ENCODE data around the gene ST7.
"Not testable (repeated sequence)": the region's sequence is repeated elsewhere in the genome, so short reads cannot be mapped to it uniquely, and the experiment has no call there.

ST7 gene

GRCh38 chr7:117118579-117119180 lies 165.4 kb downstream of the ST7 start:
- H3K27me3 ChIP-seq (replicated peaks; ENCODE audit: control insufficient read depth, insufficient read depth, low read length), result no peaks in the 10 kb centered on the region
- DNase-seq (ENCODE audit: extremely low read depth, insufficient read length), result no peak
- no peaks in the 10 kb centered on the region for H3K36me3 ChIP-seq (ENCODE audit: control insufficient read depth, insufficient read depth, low read length)
- H3K4me3 ChIP-seq (replicated peaks; ENCODE audit: low read depth, low read length), result no peak overlapping the region
- TF ChIP-seq CTCF (IDR thresholded peaks at IDR 0.05; ENCODE audit: insufficient read depth, low read length, poor library complexity, severe bottlenecking), result no peak

- H3K4me3 ChIP-seq (replicated peaks; ENCODE audit: low read depth, low read length), result no peak overlapping the region
- peak; percentile 79 for TF ChIP-seq CTCF (IDR thresholded peaks at IDR 0.05; ENCODE audit: insufficient read depth, low read length, poor library complexity, severe bottlenecking)
- no peaks in the 10 kb centered on the region for H3K27me3 ChIP-seq (replicated peaks; ENCODE audit: control insufficient read depth, insufficient read depth, low read length)
- peak; percentile 14 for DNase-seq (ENCODE audit: extremely low read depth, insufficient read length)
- no peaks in the 10 kb centered on the region for H3K36me3 ChIP-seq (ENCODE audit: control insufficient read depth, insufficient read depth, low read length)
Measured at GRCh38 chr7:117119192-117119924, 166.1 kb downstream of the ST7 start.

- H3K36me3 ChIP-seq (ENCODE audit: control insufficient read depth, insufficient read depth, low read length); H3K4me3 ChIP-seq (replicated peaks; ENCODE audit: low read depth, low read length); DNase-seq (ENCODE audit: extremely low read depth, insufficient read length); H3K27me3 ChIP-seq (replicated peaks; ENCODE audit: control insufficient read depth, insufficient read depth, low read length): not testable (repeated sequence)
Measured at GRCh38 chr7:117120321-117120720, 167.0 kb downstream of the ST7 start.

GRCh38 chr7:117122036-117122435 lies 168.7 kb downstream of the ST7 start:
- H3K36me3 ChIP-seq (ENCODE audit: control insufficient read depth, insufficient read depth, low read length); H3K27me3 ChIP-seq (replicated peaks; ENCODE audit: control insufficient read depth, insufficient read depth, low read length); DNase-seq (ENCODE audit: extremely low read depth, insufficient read length); H3K4me3 ChIP-seq (replicated peaks; ENCODE audit: low read depth, low read length): not testable (repeated sequence)

- Histone ChIP-seq H3K4me3 (replicated peaks; ENCODE audit: low read depth, low read length) (no peak overlapping the region), H3K36me3 (ENCODE audit: control insufficient read depth, insufficient read depth, low read length) (no peaks in the 10 kb centered on the region), H3K27me3 (replicated peaks; ENCODE audit: control insufficient read depth, insufficient read depth, low read length) (no peaks in the 10 kb centered on the region)
- no peak for DNase-seq (ENCODE audit: extremely low read depth, insufficient read length)
- no peak for TF ChIP-seq CTCF (IDR thresholded peaks at IDR 0.05; ENCODE audit: insufficient read depth, low read length, poor library complexity, severe bottlenecking)
Measured at GRCh38 chr7:117122536-117122935, 169.2 kb downstream of the ST7 start.

GRCh38 chr7:117123311-117123926 lies 170.1 kb downstream of the ST7 start:
- Histone ChIP-seq H3K4me3 (replicated peaks; ENCODE audit: low read depth, low read length) (no peak overlapping the region), H3K27me3 (replicated peaks; ENCODE audit: control insufficient read depth, insufficient read depth, low read length) (no peaks in the 10 kb centered on the region), H3K36me3 (ENCODE audit: control insufficient read depth, insufficient read depth, low read length) (no peaks in the 10 kb centered on the region)
- no peak for DNase-seq (ENCODE audit: extremely low read depth, insufficient read length)
- no peak for TF ChIP-seq CTCF (IDR thresholded peaks at IDR 0.05; ENCODE audit: insufficient read depth, low read length, poor library complexity, severe bottlenecking)
